ENCODE results near the gene CAV1.
"Not testable (repeated sequence)": the region's sequence is repeated elsewhere in the genome, so short reads cannot be mapped to it uniquely, and the experiment has no call there.

The CAV1 gene

GRCh38 chr7:116582164-116582732 lies 57.4 kb downstream of the CAV1 start:
- no peak for DNase-seq (ENCODE audit: low read depth in 2 of 2)

GRCh38 chr7:116582806-116583444 lies 58.1 kb downstream of the CAV1 start:
- DNase-seq (ENCODE audit: low read depth in 2 of 2), result no peak

- no peak for DNase-seq (ENCODE audit: low read depth in 2 of 2)
These were observed 58.8 kb downstream of the CAV1 start for GRCh38 chr7:116583653-116584052.

DNA sequence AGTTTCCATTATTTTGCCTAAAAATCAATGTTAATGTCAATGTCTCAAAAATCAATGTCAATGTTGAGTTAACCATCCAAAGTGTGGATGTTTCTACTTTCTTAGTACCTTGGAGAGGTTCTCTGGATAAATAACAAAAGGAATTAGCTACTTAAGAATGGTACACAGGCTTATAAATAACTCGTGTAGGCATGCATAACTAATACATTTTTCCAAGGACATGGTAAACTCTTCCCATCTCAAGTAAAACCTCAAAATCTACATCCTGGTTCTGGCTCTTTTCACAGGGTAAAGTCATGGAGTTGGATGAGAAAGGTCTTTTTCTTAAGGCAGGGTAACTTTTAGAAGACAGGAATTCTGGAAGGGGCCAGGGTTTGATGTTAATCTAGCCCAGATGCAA lies 59.9 kb downstream of the CAV1 start:
- DNase-seq (ENCODE audit: low read depth in 2 of 2), result no peak

GRCh38 chr7:116585392-116585791 lies 60.6 kb downstream of the CAV1 start:
- DNase-seq (ENCODE audit: low read depth in 2 of 2), result no peak

GRCh38 chr7:116585967-116586366 lies 61.1 kb downstream of the CAV1 start:
- DNase-seq (ENCODE audit: low read depth in 2 of 2), result no peak

DNA sequence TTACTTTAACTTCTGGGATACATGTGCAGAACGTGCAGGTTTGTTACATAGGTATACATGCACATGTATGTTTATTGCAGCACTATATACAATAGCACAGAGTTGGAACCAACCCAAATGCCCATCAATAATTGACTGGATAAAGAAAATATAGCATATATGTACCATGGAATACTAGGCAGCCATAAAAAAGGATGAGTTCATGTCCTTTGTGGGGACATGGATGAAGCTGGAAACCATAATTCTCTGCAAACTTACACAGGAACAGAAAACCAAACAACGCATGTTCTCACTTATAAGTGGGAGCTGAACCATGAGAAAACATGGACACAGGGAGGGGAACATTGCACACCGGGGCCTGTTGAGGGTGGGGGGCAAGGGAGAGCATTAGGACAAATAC lies 62.4 kb downstream of the CAV1 start:
- DNase-seq (ENCODE audit: low read depth in 2 of 2), result not testable (repeated sequence)

DNA sequence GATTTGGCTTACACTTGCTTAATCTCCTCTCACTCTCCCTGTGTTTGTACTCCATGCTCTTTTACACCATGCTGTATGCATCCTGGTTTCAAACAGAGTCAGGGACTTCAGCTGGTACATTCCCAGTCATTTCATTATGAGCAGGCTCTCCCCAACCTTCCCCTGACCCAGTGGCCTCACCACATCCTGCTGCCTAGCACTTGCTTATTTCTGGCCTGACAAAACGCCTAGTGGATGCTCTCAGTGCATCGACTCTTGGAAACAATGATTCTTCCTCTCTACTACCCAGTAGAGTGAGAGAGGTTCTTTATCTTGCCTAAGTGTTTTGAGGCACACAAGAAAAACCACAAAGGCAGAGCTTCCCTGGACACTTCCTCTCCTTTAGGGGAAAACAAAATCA lies 63.4 kb downstream of the CAV1 start:
- no peak for DNase-seq (ENCODE audit: low read depth in 2 of 2)

DNA sequence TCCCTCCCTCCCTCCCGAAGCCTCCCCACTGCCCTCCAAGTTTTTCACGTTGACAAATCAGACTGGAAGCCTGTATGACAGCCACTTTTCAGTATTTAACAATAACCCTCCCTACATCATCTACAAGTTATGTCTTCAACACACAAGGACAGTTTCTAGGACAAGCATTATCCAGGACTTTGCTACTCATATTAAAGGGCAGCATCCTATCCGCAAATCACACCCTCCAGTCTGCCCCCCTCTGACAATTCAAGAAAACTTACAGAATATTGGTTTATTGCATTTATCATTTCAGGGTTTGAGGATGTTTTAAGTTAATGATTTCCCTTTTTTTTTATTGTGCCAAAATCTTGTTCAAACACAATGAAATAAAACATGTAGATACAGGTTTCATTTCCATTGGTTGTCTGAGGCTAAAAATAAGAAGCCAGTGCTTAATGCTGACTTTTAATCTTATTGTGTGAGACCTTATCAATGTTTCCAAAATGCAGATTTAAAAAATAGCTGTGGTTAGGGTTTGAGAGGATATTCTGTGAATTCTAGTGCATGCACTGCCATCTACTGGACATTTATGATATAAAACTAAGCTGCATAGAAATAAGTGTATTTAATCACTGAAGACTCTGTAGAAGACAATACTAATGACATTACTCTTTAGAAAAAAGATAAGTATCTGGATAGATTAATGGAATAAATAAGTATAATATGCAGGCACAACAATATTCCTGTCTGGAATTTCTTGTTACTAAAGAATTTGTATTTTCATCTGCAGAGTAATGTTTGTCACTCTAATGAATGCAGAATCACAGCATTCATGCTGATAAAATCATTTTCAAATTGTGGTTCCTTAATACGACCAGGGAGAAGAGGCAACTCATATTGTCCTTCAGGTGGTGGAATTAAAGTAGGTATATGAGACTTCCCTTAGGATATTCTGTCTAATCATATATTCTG lies 64.1 kb downstream of the CAV1 start:
- DNase-seq (ENCODE audit: low read depth in 2 of 2), result no peak

DNA sequence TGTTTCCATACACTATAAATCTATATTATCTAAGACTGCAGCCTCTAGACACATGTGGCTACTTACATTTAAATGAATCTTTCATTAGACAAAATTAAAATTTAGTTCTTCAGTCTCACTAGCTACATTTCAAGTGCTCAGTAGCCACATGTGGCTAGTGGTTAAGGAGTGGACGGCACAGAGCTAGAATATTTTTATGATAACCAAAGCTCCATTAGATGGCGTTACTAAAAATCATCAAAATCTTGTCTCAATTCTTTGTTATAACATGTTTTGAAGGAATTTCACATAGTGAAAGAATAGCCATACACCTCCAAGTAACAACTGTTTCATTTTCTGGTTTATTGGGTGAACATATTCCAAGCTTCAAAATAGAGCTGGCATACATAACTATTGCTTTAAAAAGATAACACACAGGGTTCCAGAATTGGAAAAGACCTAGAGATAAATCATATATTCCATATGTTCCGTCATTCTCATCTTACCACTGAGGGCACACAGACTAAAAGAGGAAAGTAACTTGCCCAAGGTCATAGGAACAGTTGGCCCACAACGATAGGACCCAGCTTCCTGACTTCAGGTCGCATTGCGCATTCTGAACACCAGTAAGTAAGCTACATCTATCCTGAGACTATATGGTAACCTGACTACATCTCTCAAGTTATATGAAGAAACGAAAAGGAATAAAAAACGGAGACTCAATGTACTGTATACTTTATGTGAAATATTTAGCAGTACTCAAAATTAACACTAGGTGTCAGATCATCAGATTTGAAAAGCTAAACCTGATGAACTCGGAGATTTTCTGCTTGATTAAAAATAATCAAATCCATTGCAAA lies 66.6 kb downstream of the CAV1 start:
- no peak for DNase-seq (ENCODE audit: low read depth in 2 of 2)

GRCh38 chr7:116592041-116592355 lies 67.2 kb downstream of the CAV1 start:
- no peak for DNase-seq (ENCODE audit: low read depth in 2 of 2)

DNA sequence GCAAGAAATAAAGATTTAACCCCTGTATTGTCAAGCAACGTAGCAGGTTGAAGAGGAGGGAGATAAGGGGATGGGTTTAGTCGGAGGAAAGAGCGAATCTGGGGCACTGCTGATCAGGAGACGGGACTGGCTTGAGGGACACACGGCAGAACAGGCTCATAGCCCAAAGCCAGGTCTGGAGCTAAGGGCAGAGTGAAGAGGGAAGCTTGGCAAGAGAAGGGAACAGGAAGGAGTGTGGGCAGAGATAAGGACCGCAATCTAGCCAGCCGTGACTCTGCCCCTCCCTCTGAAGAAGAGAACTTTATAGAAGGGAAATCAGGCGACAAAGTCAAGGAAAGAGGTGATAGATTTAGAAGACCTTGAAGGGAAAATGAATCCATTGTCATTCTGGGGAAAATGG lies 67.6 kb downstream of the CAV1 start:
- DNase-seq (ENCODE audit: low read depth in 2 of 2), result no peak

DNA sequence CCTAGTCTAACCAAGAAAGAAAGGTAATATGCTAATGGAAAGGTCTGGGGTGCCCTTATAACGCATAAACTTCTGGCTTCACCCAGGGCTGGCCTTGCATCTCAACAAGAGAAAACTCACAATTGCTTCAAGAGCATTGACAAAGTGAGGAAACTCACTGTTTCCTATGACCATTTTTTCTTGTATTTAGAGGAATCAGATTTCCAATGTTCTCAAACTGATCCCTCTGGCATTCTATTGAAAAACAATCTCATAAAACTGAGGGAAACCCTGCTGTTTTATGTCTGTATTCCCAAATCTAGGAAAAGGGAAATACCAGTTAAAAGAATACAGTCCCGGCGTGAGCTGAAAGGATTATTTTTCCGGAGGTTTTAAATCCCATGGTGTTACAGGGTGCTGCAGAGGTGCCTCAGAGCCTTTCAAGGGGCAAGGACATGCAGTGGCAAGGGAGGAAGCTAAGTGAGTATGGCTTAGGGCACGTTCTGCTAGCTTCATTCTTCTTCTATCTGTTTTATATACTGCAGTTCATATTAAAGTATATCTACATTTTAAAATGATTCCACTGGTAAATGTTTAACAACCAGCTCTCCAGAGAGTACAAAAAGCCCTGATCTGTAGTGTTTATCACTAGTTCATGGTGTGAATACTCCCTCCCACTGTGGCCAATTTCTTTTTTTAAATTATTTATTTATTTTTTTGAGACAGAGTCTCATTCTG lies 68.7 kb downstream of the CAV1 start:
- no peak for DNase-seq (ENCODE audit: low read depth in 2 of 2)

- no peak for DNase-seq (ENCODE audit: low read depth in 2 of 2)
These were observed 70.2 kb downstream of the CAV1 start for GRCh38 chr7:116595063-116595462.

DNA sequence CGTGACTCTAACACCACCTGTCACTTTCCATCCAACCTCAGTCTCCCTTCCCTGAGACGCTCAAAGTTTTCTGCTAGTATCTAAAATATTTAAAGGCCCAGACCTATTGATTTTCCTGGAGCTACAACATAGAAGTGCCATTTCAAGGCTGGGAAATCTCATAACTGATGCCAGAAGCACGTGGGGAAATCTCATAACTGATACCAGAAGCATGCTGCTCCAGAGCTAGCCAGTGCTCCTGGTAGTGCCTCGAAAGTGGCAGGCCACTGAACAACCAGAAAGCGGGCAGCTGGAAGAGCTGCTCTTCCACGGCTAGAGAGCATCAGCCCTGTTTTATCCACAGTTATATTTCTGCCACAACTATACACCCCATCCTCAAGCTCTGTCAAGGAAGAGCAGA lies 72.5 kb downstream of the CAV1 start:
- no peak for DNase-seq (ENCODE audit: low read depth in 2 of 2)

DNA sequence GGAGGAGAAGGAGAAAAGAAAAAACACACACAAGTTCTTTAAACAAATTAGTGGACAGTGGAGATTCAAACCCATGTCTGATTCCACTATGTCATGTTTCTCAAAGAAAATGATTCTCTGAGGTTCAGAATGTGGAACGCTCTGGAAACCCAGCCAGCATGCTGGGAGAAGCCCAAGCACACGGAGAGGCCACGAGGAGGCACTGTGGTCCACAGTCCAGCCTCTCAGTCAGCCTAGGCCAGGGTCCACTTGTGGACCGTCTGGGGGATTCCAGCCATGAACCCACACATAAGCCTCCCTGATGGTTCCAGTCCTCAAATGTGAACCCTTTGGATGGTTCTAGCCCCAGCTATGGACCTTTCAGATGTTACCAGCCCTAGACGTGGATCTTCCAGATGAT lies 73.4 kb downstream of the CAV1 start:
- no peak for DNase-seq (ENCODE audit: low read depth in 2 of 2)

DNA sequence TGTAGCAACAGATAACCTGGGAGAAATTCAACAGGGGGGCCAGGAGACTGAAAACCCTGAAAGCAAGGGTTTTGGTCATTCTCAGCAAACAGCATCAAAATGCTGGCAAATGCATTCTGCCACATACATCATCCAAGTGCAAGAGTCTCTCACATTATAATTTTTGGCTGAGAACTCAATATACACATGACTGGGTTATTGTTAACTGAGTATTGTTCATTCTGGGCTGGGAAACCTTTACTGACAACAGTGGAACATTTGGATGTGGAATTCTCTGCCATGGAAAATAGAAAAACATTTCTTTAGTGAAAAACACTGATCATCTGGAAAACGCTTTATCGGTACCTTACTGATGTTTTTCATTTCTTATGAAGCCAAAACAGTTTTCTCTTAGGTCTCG lies 74.0 kb downstream of the CAV1 start:
- no peak for DNase-seq (ENCODE audit: low read depth in 2 of 2)

DNA sequence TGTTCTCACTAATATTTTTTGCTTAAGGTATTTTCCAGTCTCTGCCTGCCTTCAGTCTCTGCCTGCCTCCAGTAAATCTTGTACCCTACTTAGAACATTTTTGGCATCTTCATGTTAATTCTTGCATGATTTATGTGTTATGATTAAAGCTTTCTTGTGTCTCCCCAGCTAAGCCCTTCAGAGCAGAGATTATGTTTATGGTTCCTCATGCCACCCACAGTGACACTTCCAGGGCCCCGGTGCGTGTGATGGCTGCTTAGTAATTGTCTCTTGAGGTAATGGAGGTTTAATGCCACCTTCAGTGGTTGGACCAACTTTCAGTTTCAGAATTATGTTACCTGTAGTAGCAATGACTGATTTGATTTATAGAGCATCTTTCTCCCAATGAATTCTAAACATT lies 76.6 kb downstream of the CAV1 start:
- DNase-seq (ENCODE audit: low read depth in 2 of 2), result no peak

DNA sequence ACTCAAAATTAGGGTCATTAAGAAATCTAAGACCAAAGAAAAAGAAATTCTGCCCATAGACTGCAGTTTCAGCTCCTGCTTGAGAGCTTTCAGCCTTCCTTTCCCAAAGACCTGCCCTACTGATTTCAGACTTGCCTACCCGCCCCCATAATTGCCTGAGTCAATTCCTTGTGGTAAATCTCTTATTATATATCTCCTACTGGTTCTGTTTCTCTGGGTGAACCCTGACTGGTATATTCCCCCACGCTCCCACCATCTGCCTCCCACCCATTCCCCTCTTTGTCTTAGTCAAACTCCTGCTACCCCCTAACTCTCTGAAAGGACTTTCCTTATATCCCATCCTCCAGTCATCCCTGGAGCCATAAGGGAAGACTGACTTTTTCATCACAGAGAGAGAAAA lies 82.5 kb downstream of the CAV1 start:
- no peak for DNase-seq (ENCODE audit: low read depth in 2 of 2)

- DNase-seq (ENCODE audit: low read depth in 2 of 2), result no peak
These were observed 85.4 kb downstream of the CAV1 start for GRCh38 chr7:116610210-116610609.

DNA sequence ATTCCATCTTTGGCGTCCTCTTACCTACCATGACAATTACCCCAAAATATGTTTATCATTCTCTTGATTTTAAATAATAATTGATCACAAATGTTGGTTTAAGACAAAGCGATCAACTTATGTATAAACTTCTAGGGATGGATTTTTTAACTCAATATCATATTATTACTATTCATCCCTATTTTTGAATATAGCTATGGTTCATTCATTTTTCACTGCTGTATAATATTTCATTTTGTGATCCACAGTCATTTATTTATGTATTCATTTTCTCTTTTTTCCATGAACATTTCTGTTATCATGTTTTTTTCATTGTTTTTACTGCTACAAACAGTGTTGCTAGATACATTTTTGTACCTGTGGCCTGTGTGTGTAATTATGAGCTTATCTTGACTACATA lies 85.9 kb downstream of the CAV1 start:
- DNase-seq (ENCODE audit: low read depth in 2 of 2), result no peak

All from stimulated activated CD4-positive, alpha-beta T cell treated with anti-CD3 and anti-CD28 coated beads, Interleukin-1b, Interleukin-23, amount 100 ng/mL, for 4 hours (primary cell).